HuH-7 (cell line): ENCODE results near the gene RAB6A.

Source experiments
- DNase-seq: peaks from one replicate; pipeline ENCODE4 v3.0.0; 2011; ENCODE audit warnings: low spot score

RAB6A gene

GRCh38 chr11:73653996-73654395 lies 106.9 kb downstream of the RAB6A start:
- no peak for DNase-seq

DNA sequence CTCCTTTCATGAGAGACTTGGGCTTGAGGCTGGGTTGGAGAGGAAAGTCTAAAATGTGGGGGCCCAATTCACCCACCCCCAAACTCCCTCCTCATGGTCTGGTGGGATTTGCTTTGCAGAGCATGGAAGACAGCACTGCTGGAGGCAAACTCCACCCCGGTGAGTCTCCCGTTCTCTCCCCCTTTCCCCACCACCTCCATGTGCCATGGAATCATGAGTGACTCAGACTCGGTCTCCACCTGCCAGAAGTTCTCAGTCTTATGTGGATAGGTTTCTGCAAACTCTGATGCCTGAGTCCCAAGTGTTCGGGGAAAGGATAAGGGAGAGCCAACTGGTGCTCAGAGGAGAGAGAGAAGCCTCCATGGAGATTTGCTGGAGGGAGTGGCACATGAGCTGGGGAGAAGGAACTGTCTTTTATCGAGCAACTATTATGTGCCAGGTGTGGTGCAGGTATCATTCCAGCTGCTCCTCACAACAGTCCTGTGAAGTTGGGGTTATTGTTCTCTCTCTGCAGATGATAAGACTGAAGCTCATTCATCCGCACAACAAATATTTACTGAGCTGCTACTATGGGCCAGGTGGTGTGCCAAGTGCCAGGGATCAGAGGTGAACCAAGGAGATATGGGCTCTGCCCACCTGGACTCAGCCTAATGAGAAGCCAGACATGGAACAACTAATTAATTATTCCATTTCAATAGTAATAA lies 107.9 kb downstream of the RAB6A start:
- no peak for DNase-seq

- peak; percentile 82 for DNase-seq
These were observed 108.7 kb downstream of the RAB6A start for GRCh38 chr11:73652046-73652730.

- DNase-seq, result no peak
These were observed 109.2 kb downstream of the RAB6A start for GRCh38 chr11:73651661-73652045.

DNA sequence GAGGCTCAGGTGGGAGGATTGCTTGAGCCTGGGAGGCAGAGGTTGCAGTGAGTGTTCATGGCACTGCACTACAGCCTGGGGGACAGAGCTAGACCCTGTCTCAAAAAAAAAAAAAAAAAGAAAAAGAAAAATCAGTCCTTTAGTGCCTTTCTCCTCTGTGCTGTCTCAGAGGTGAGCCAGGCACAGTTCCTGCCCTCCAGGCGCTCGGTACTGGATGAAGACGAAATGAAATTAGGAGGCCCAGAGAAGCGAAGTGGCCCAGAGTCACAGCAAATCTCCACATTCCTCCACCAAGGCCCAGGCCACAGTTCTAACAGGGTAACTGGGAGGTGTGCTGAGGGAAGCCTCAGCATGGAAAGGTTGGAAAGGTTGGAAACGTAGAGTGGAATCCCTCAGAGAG lies 109.6 kb downstream of the RAB6A start:
- no peak for DNase-seq

- DNase-seq, result no peak
These were observed 110.5 kb downstream of the RAB6A start for GRCh38 chr11:73650400-73650799.

DNA sequence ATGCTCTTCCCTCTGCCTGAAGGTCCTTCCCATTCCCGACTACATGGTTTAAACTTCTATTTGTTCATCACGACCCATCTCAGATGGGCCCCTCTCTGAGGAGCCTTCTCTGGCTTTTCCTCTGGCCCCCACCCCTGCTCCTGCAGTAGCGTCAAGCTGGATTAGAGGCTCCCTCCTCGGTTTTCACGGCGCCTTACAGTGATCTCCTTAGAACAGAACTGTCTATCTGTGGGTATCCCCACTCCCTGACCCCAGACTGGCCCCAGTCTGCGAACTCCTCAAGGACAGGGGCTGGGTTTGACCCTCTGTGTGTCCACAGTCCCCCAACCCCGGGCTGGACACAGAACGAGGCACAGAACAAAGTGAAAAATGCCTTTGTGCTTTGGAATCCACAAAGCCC lies 111.7 kb downstream of the RAB6A start:
- DNase-seq, result no peak

DNA sequence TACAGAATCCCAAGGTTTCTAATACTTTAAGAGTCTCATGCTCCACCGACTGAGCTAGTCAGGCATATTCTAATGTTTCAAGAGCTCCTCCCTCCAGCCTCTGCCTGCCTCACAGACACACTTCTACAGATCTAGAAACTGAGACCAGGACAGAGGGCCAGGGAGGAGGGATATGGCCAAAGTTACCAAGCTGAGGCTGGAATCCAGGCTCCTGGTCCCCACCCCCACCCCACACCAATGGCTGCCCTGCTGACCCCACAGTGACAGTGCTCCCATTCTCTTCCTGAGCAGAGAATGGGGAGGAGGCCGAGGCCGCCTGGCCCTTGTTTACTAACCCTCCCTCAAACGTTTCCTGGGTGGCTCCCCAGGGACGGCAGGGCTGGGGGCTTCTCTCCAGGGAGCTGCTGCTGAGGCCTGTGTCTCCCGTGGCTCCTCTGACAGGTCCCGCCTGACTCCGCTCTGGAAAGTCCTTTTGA lies 112.3 kb downstream of the RAB6A start:
- DNase-seq, result no peak

DNA sequence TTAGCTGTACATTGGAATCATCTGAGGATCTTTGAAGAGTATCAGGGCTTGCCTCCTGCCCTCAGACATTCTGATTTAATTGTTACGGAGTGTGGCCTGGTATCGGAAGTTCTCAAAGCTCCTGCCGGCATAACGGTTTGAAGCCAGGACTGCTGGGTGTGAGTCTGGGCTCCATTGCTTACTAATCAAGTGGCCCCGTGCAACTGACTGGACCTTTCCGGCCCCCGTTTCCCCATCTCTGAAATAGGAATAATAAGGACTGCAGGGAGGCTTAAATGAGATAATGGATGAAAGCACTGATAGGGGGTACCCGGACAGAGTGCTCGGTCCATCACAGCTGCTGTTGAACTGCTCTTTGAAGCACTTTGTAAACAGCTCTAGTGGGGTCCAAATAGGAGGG lies 112.8 kb downstream of the RAB6A start:
- DNase-seq, result no peak

DNA sequence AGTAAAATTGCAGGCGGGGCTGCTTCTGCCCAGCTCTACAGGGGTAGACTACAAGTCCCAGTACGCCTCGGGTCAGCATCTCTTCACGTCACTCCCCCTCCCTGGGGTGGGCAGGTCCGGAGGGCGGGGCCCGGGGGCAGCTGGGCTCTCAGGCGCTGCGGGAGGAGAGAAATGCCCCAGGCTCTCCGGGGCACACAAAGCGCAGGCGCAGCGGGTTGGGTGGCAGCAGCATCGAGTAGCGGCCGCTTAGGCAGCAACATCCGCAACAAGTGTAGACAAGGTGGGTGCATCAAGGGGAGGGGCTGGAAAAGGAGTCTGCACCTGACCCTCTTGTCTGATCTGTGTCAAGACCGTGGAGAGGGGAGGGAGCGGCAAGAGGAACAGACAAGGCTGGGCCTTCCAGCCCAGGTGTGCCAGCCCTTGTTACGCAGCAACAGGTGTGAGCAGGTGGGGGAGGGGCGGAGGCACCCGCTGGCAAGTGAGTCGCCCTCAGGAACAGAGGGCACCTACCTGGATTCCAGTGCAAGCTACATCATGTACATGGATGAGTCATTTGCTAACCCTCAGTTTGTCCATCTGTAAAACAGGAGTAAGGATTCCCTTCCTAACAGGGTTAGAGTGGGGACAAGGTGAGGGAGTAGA lies 113.3 kb downstream of the RAB6A start:
- DNase-seq, result no peak

DNA sequence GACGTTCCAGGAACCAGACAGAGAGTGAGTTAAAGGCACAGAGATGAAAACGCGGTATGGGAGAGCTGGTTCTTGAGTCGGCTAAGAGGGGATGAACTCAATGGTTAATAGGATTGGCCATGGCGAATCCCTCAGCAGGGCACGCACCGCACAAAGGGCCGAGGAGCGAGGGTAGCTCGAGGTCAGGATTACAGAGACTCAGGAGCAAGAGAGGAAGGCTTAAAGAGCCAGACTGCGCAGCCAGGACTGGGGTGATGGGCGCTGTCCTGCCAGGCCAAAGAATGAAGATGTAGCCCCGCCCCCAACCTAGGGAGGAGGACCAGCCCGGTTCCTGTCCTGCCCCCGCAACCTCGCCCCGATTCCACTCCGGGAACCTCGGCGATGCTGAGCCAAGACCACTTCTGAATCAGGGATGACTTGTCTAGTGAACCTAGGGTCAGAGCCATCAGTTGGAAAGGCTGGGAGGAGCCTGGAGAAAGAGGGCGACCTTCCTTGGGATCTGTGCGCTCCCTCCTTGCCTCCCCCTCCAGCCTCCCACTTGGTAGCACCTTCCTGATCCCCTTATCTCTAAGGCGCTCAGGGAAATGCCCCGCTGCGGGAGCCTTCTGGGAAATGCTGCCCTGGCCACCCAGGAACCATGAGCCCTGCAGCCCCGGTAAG lies 114.8 kb downstream of the RAB6A start, which contains the start of gene PLEKHB1:
Gene PLEKHB1 (plus strand): TSS at position 610 of the 660 bp plus-strand sequence. CDS start 28 bp downstream, at position 638.
- DNase-seq, result no peak

GRCh38 chr11:73645121-73645969 lies 115.5 kb downstream of the RAB6A start:
- no peak for DNase-seq

- DNase-seq, result no peak
These were observed 119.2 kb downstream of the RAB6A start for GRCh38 chr11:73641668-73642067.

DNA sequence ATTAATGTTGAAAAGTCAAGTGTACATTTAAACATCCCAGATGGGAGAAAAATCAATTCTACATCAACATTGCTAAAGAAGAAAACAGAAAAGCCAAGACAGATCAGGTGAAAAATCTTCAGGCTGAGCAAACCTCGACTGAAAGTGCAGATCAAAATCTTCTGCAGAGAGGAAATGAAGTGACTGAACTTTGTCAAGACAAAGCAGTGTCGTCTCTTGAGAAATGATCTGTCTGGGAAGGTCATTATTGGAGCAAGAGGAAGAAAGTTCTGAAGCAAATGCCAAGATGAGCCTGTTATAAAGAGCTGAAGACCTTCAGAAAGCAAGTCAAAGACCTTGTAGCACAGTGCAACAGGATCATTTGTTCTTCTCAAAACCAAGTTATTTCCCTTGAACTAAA lies 120.3 kb downstream of the RAB6A start:
- no peak for DNase-seq

GRCh38 chr11:73637012-73637411 lies 123.9 kb downstream of the RAB6A start:
- DNase-seq, result no peak

DNA sequence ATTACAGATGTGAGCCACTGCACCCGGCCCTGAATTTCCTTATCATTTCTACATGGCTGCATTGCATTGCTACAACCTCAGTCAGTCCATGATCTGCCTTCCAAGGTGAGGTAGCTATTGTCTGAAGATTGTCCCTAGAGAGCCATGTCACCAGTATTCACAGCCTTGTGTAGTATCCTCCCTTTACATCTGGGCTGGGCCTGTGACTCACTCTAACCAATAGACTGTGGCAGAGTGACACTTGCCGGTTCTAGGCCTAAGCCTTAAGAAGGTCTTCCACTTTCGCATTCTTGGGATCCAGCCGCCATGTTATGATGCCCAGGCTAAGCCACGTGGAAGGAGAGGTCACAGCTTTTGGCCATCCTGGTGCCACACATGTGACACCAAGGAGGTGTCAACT lies 124.6 kb downstream of the RAB6A start:
- no peak for DNase-seq

DNA sequence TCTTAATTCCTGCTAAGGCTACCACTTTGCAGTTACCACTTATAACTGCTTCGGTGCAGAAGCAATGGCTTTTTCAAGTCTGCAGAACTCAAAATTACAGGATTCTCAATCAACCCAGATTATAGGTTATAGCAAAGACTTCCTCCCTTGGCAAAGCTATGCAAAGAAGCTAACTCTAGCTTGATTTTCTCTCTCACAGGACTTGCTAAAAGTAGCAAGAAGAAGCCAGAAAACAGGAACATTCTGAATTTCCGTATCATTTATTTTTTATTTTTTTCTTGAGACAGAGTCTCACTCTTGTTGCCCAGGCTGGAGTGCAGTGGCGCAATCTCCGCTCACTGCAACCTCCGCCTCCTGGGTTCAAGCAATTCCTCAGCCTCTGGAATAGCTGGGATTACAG lies 125.2 kb downstream of the RAB6A start:
- DNase-seq, result no peak

DNA sequence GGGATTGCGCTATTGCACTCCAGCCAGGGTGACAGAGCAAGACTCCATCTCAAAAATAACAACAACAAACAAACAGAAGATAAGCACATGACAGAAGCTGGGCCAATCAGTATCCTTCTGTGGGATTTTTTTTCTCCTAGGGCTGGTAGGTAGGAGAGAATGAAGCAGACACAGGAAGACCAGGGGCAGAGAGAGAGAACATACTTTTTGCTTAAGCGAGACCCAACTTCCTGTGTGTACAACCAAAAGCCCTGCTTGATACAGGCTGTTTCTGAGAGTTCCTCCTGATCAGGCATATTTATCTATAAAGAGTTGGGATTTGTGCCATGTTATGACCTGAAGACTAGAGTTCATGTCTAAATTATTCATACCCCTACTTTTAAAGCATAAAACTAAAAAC lies 126.9 kb downstream of the RAB6A start:
- DNase-seq, result no peak

DNA sequence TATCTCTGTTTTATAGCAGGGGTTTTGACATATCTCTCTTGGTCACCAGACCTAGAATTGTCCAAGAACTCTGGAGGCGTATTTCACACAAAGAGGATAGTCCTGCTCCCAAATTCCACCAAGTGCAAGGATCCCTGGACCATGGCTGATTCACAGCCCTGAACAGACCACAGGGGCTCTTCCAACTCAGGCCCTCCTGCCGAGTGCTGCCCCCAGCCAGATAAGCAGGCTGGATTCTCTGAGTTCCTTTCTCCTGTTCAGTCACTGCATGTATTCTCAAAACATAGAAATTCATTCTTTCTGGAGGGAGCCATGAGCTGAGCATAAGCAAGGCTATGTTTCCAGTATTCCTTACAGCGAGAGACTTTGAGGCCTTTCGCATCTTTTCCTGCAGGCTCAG lies 127.9 kb downstream of the RAB6A start:
- DNase-seq, result no peak

- no peak for DNase-seq
These were observed 131.0 kb downstream of the RAB6A start for GRCh38 chr11:73629907-73630306.

GRCh38 chr11:73625696-73626318 lies 135.1 kb downstream of the RAB6A start:
- peak; percentile 73 for DNase-seq
